NCI-H2107 treated with DMSO at 0.1 percent for 48 hours (cell line): Measurements from ENCODE around the gene SGMS1.

Experiments used
- DNase-seq: peaks from one replicate; lab custom pipeline; 2025; ENCODE audit not compliant: unreplicated experiment; lab: John Stamatoyannopoulos, UW

Gene SGMS1

GRCh38 chr10:50314169-50315071 lies 309.3 kb downstream of the SGMS1 start:
- DNase-seq: no peak

GRCh38 chr10:50312464-50313437 lies 311.0 kb downstream of the SGMS1 start:
- no peak for DNase-seq

GRCh38 chr10:50310560-50311174 lies 313.1 kb downstream of the SGMS1 start:
- DNase-seq: no peak

- no peak for DNase-seq
Measured at GRCh38 chr10:50309342-50309741, 314.4 kb downstream of the SGMS1 start.

GRCh38 chr10:50304660-50305059 lies 319.1 kb downstream of the SGMS1 start:
- no peak for DNase-seq

GRCh38 chr10:50299948-50300669 lies 323.6 kb downstream of the SGMS1 start:
- DNase-seq: no peak

- DNase-seq: no peak
Measured at GRCh38 chr10:50295367-50295766, 328.4 kb downstream of the SGMS1 start.

GRCh38 chr10:50294582-50294981 lies 329.2 kb downstream of the SGMS1 start:
- DNase-seq: no peak

GRCh38 chr10:50293513-50294313 lies 330.0 kb downstream of the SGMS1 start:
- DNase-seq: no peak

- DNase-seq: no peak
Measured at GRCh38 chr10:50291261-50291850, 332.4 kb downstream of the SGMS1 start.

- no peak for DNase-seq
Measured at GRCh38 chr10:50289196-50289595, 334.6 kb downstream of the SGMS1 start.

GRCh38 chr10:50286996-50287803 lies 336.6 kb downstream of the SGMS1 start:
- no peak for DNase-seq

GRCh38 chr10:50286517-50286916 lies 337.2 kb downstream of the SGMS1 start:
- no peak for DNase-seq

- no peak for DNase-seq
Measured at GRCh38 chr10:50281967-50282522, 341.7 kb downstream of the SGMS1 start.

- no peak for DNase-seq
Measured at GRCh38 chr10:50281210-50281966, 342.4 kb downstream of the SGMS1 start.

- no peak for DNase-seq
Measured at GRCh38 chr10:50280049-50280841, 343.5 kb downstream of the SGMS1 start.

- no peak for DNase-seq
Measured at GRCh38 chr10:50279489-50279888, 344.3 kb downstream of the SGMS1 start.
